Upper lobe of right lung (tissue), 1 donor: ENCODE measurements around the gene UPF1. TPM values are rescaled to one million over a fixed set of nuclear protein-coding genes. Genes with fewer than 3 reads are reported as not detected.

Experiments
- ATAC-seq: fragments of 200-7000 bp; cut with Tn5 transposase; one replicate; pipeline ENCODE4 v1.9.1; 2020; ENCODE audit warnings: mild to moderate bottlenecking, moderate library complexity
- DNase-seq: peaks from one replicate; pipeline ENCODE4 v3.0.0-alpha.2; 2020
- H3K27ac ChIP-seq: fragments of 200-600 bp; one replicate; pipeline ENCODE4 v1.8.0; 2022
- H3K27me3 ChIP-seq: fragments of 200-600 bp; one replicate; pipeline ENCODE4 v1.8.0; 2022; ENCODE audit warnings: mild to moderate bottlenecking
- H3K36me3 ChIP-seq: fragments of 200-600 bp; one replicate; pipeline ENCODE4 v1.8.0; 2022
- H3K4me1 ChIP-seq: fragments of 200-600 bp; one replicate; pipeline ENCODE4 v1.8.0; 2022
- H3K4me3 ChIP-seq: fragments of 200-600 bp; one replicate; pipeline ENCODE4 v1.8.0; 2022; ENCODE audit warnings: mild to moderate bottlenecking
- H3K9me3 ChIP-seq: fragments of 200-600 bp; one replicate; pipeline ENCODE4 v1.8.0; 2022
- intact Hi-C: fragments of 100-400 bp; cut with DNase I; formaldehyde crosslinking; loops from one replicate; pipeline ENCODE4 v1.11.0; 2022
- total RNA-seq: library from RNA; stranded (reverse); fragmentation: NEBNext Ultra II Directional; extraction: Animal tissue kit (Norgen Biotek cat#: 25700); gene quantifications from one replicate; pipeline ENCODE4 v1.2.1, GENCODE V29; 2021
- TF ChIP-seq, protein P1 (sequence below): fragments of 200-600 bp; IDR thresholded peaks from one replicate; pipeline ENCODE4 v1.8.0; 2022; ENCODE audit warnings: antibody characterized with exemption
- donor health status: DM: no; HTN: yes; CAD: no; lungs with severe emphysema.

Gene UPF1
- total RNA-seq, 1 donor from 2014 or later = 80.8 TPM

DNA sequence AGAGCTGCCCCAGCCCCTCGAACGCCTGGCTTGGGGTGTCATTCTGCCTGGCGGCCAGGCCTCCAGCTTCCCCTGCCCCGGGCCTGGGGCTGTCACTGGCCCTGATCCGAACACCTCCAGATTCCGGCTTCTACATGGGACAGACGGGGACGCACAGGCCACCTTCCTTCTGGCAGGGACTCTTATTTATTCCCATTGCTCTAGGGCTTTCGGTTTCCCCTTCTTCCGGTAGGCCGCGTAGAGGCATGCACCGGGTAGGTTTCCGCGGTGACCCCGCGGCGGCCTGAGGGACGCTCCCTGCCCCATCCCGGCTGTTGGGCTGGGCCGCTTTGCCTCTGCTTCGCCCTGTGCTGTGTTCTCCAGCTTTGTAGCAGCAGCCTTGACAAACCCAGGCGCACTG, 36.0 kb downstream of the UPF1 start:
- no peak for DNase-seq
- ATAC-seq = no peak

DNA sequence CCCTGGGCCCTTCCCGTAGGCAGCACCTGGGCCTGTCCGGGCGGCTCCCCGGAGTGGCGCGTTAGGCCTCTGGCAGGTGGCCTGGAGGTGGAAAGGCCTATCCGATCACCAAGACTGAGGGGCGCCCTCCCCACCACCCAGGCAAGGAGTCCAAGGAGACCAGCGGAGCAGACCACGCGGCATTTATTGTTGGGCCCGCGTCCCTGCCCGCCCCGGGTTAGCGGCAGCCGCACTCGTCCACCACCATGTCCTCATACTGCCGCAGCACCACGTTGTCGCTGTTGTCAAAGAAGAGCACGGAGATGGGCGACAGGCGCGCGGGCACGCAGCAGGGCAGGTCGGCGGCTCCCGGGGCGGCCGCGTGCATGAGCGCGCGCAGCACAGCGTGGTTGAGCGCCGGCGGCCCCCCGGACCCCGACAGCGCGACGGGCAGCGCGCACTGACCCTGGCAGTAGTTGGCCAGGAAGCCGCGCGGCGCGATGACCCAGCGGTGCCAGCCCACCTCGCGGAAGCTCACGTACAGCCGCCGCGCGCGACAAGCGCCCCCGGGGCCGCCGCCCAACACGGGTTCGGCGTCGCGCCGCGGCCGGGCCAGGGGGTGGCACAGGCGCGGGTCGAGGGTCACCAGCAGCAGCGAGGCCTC, 36.7 kb downstream of the UPF1 start:
- intact Hi-C loops = no loop called here
- no peaks in the 10 kb centered on the region for H3K9me3 ChIP-seq
- peaks cover 43% of the 10 kb centered on the region for H3K36me3 ChIP-seq
- ATAC-seq (no peak), DNase-seq (no peak)
- H3K27ac ChIP-seq = no peak overlapping the region
- TF ChIP-seq, protein P1, sequence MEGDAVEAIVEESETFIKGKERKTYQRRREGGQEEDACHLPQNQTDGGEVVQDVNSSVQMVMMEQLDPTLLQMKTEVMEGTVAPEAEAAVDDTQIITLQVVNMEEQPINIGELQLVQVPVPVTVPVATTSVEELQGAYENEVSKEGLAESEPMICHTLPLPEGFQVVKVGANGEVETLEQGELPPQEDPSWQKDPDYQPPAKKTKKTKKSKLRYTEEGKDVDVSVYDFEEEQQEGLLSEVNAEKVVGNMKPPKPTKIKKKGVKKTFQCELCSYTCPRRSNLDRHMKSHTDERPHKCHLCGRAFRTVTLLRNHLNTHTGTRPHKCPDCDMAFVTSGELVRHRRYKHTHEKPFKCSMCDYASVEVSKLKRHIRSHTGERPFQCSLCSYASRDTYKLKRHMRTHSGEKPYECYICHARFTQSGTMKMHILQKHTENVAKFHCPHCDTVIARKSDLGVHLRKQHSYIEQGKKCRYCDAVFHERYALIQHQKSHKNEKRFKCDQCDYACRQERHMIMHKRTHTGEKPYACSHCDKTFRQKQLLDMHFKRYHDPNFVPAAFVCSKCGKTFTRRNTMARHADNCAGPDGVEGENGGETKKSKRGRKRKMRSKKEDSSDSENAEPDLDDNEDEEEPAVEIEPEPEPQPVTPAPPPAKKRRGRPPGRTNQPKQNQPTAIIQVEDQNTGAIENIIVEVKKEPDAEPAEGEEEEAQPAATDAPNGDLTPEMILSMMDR = no peak
- H3K27me3 ChIP-seq = peaks cover 7% of the 10 kb centered on the region
- peaks cover 11% of the 10 kb centered on the region for H3K4me1 ChIP-seq
- no peak overlapping the region for H3K4me3 ChIP-seq

More for the DNA sequence above, 36.0 kb downstream of the UPF1 start:
- TF ChIP-seq, protein P1 = no peak
- no peaks in the 10 kb centered on the region for H3K9me3 ChIP-seq
- peaks cover 11% of the 10 kb centered on the region for H3K4me1 ChIP-seq
- intact Hi-C loops = no loop called here
- no peak overlapping the region for H3K4me3 ChIP-seq
- H3K27ac ChIP-seq = no peak overlapping the region
- H3K27me3 ChIP-seq = peaks cover 7% of the 10 kb centered on the region
- peaks cover 50% of the 10 kb centered on the region for H3K36me3 ChIP-seq

DNA sequence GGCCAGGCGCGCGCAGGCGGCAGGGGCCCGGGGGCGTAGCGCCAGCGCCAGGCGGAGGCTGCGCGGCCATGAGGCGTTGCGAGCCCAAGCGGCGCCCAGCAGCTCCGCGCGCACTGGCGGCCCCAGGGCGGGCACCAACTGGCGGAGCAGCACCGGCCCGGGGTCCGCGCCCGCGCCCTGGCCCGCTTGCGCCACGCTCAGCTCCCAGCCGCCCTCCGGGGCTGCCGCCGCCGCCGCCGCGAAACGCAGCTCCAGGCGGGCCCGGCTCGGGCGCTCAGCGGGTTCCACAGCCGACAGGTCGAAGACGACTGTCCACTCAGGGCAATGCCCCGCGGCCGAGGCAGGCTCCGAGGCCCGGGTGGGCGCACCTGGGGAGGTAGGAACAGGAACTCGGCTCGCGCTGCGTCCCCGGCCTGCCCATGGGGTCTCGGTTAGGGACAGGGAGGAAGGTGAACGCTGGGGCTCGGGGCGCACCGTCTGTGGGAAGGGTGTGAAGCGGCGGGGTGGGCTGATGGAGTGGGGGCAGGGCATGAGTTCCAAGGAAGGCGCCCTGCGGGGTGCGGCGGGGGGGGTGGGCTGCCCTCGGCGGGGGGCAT, 37.4 kb downstream of the UPF1 start:
- no peaks in the 10 kb centered on the region for H3K9me3 ChIP-seq
- intact Hi-C loops = no loop called here
- H3K36me3 ChIP-seq = peaks cover 37% of the 10 kb centered on the region
- TF ChIP-seq, protein P1 = no peak
- H3K4me3 ChIP-seq = no peak overlapping the region
- DNase-seq (no peak), ATAC-seq (no peak)
- H3K27ac ChIP-seq = no peak overlapping the region
- peaks cover 7% of the 10 kb centered on the region for H3K27me3 ChIP-seq
- H3K4me1 ChIP-seq = peaks cover 11% of the 10 kb centered on the region

DNA sequence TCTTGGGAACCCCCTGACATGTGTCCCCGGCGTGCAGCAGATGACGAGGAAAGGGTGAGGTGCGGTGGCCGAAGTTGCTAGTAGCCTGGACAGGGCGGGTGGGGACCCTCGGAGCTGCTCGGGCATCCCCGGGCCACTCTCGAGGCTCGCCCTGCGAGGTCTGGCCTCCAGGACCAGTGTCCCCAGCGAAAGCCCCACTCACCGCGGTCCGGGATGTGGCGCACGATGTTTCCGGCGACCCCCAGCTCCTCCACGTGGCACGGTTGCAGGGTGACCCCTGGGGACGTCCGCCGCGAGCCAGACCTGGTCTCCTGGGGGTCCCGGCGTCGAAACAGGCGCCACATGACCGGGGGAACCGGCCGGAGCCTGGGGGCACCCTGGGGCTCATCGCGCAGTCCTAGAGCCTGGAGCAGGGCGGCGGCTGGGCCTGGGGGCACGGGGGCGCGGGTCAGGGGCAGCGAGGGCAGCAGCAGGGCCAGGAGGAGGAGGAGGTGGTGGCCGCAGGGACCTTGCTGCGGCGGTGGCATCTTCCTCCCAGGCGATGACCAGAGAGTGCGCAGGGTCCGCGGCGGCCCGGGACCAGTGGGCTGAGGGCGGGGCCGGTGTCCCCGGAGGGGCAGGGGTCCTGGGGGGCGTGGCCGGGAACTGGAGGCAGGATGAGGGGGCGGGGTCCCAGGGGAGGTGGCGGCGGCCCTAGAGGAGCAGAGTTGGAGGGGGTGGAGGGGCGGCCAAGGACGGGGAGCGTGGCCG, 38.2 kb downstream of the UPF1 start:
- Histone ChIP-seq H3K27me3 (peaks cover 7% of the 10 kb centered on the region), H3K9me3 (no peaks in the 10 kb centered on the region), H3K27ac (no peak overlapping the region), H3K36me3 (peaks cover 28% of the 10 kb centered on the region), H3K4me3 (no peak overlapping the region), H3K4me1 (peaks cover 11% of the 10 kb centered on the region)
- no peak for DNase-seq
- TF ChIP-seq, protein P1 = no peak
- intact Hi-C loops = no loop called here
- no peak for ATAC-seq

DNA sequence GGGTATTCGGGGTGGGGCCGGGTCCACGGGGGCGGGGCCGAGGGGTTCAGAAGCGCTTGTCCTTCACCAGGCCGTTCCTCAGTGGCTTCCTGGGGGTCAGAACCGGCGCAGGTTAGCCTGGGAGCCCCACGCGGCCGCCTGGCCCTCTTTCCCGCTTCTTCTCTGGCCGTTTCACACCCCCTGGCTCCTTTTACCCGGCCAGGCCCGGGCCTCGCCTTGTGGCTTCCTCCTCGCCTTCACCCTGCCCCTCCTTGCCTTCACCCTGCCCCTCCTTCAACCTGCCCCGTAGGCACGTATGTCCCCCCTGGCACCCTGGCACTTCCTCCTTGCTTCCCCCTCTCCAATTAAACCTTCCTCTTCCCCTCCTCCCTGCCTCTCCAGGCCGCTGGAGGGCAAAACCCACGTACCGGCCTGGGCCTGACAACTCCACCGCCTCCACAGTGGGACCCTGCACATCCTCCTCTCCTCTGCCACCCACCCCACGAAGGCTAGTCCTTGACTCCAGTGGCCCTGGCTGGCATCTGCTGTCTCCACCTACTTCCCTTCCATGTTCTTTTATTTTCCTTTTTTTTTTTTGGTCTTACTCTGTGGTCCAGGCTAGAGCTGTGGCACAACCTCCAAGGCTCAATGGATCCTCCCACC, 38.9 kb downstream of the UPF1 start:
- intact Hi-C loops = no loop called here
- H3K36me3 ChIP-seq = peaks cover 21% of the 10 kb centered on the region
- DNase-seq = no peak
- no peak overlapping the region for H3K27ac ChIP-seq
- no peak overlapping the region for H3K4me3 ChIP-seq
- peak; percentile 9 for ATAC-seq
- TF ChIP-seq, protein P1 = no peak
- H3K4me1 ChIP-seq = peaks cover 11% of the 10 kb centered on the region
- H3K9me3 ChIP-seq = no peaks in the 10 kb centered on the region
- peaks cover 7% of the 10 kb centered on the region for H3K27me3 ChIP-seq
